DMS153 treated with DMSO at 0.1 percent for 48 hours (cell line): Measurements from ENCODE around the gene CPXM2.

ENCODE experiments used
- DNase-seq: peaks from one replicate; lab custom pipeline; 2025; ENCODE audit not compliant: unreplicated experiment; lab: John Stamatoyannopoulos, UW

CPXM2 gene

DNA sequence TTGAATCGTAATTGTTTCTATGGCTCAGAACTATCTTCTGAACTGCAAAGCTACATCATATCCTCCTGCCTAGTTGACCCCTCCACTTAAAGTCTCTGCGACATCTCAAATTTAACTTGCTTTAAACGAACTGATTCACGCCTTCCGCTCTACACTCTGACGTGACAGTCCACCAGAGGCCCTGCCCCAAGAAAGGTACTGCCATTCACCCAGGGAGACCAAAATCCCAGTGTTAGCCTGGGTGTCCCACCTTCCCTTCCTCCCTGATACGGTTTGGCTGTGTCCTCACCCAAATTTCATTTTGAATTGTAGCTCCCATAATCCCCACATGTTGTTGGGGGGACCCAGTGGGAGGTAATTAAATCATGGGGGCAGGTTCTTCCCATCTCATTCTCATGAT, 90.8 kb downstream of the CPXM2 start:
- no peak for DNase-seq

GRCh38 chr10:123800289-123800688, 91.3 kb downstream of the CPXM2 start:
- DNase-seq = no peak

DNA sequence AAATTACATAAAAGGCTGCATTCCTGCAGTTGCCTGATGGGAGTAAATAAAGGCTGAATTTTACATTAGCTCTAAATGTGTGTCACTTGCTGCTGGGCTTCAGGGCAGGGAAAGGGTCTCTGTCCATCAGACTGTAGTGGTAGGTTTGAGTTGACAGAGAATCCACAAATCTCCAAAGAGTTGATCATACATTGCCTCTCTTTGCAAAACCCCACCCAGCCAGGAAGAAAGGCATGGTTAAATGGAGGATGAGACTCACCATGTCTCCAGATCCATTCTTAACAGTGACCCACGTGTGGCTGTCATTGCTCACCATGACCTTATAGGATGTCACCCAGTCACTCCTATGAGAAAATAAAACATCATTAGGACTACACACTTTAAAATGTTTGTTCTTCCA, 92.8 kb downstream of the CPXM2 start:
- no peak for DNase-seq

- no peak for DNase-seq
Observed at GRCh38 chr10:123797813-123798212, 93.8 kb downstream of the CPXM2 start.

DNA sequence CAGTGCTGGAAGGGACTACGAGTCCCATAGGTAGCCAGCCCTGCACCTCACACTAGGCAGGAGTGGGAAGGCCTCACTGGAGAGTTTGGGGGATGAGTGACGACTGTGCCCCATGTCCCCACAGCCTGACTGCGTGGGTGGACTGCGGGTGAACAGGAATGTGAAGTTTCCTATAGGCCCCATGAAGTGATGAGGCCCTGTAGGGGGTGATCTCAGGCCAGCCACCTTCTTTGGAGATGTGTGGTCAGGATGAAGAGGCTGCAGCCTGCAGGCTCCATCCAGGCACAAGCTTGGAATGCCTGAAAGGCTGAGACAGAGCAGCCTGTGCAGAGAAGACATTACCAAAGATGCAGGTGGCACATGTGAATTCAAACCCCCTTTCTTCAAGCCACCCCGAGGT, 94.9 kb downstream of the CPXM2 start:
- no peak for DNase-seq

DNA sequence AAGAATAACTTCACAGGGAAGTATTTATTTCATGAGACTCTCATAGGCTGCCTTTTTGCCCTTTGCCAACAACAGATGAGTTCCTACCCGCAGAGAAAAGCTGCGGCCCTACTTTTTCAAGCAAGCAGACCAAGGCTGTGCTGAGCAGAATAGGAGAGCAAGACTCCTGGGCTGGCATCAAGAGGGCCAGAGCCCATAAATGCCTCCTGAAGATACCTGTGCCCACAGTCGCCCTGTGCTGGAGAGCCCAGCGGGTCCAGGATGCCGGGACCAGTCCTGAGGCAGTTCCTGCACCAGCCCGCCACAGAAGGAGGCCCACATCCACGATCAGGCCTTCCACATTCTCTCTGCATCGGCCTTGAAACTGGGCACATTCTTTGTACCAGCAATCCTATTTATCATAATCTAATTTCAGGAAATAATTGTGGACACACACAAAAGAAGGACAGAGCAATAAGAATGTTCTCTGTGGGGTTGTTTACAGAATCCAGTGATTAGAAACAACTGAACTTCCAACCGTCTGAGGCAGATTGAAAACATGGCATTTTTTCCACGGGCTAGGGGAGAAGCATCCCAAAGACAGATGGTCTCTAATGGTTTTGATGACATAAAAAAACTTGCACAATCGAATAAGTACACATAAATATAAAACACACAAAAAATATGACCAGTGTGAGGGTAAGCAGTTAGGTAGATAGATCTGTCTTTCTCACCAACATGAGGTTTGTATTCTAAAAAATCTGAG, 95.6 kb downstream of the CPXM2 start:
- no peak for DNase-seq

DNA sequence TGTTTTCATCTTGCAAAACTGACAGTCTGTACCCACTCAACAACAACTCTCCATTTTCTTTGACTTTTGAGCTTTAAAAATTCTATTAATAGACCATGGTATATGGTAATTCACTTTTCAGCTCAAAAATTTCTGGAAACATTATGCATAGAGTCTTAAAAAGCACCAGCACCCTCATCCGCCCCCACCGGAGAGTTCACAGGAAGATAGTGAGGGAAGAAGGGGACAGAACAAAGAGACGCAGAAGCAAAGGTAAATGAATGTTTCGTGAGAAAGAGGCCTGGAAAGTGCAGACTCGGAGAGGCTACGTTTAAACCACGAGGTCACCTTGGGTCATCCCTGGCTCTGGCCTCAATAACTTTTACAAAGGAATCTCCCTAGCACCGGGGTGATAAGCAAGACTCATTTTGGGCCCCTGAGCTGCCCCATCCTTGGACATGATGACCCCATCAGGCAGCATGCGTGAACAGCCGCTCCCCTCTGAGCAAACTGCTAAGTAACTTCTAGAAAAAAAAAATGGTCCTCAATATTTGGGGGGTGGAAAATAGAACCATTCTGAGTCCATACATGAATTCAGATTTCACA, 96.3 kb downstream of the CPXM2 start:
- DNase-seq = no peak

- no peak for DNase-seq
Observed at GRCh38 chr10:123792248-123792978, 99.2 kb downstream of the CPXM2 start.

GRCh38 chr10:123790132-123790885, 101.3 kb downstream of the CPXM2 start:
- DNase-seq = no peak

- no peak for DNase-seq
Observed at GRCh38 chr10:123788981-123789380, 102.6 kb downstream of the CPXM2 start.

DNA sequence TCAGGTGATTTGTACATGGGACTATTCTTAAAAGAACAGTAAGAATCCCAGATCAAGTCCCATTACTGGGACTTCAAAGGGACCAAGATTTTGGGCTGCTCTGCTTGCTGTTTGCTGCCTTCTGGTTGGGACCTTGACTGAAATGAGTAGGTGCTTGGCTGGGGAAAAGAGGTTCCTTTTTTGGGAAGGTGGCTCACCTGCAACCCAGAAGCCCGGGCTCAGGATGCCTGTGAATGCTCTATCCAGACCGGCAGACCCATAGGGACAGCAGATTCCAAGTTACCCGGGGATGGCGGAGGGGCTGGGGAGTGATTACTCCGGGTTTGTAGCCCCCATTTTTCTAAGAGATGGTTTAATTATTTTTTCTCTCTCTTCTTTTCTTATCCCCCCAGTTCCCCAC, 104.0 kb downstream of the CPXM2 start:
- no peak for DNase-seq

- no peak for DNase-seq
Observed at GRCh38 chr10:123786896-123787295, 104.7 kb downstream of the CPXM2 start.

DNA sequence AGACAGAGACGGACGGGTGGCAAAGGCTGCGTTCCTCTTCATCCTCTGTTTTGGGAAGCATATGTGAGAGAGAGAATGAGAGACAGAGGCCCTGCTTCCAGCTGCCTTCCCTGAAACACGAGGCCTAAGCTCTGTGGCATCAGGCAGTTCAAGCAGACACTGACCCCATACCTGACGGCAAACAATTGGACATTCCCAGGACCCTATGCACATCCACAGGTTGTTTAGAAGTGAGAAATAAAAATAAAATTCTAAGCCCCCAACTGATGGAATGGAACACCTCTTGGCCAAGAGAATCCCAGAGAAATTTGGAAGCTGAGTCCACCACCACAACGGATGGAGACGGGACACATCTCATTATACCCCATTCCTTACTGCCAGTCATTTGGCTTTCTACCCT, 105.3 kb downstream of the CPXM2 start:
- DNase-seq = no peak

GRCh38 chr10:123784646-123785045, 107.0 kb downstream of the CPXM2 start:
- no peak for DNase-seq

DNA sequence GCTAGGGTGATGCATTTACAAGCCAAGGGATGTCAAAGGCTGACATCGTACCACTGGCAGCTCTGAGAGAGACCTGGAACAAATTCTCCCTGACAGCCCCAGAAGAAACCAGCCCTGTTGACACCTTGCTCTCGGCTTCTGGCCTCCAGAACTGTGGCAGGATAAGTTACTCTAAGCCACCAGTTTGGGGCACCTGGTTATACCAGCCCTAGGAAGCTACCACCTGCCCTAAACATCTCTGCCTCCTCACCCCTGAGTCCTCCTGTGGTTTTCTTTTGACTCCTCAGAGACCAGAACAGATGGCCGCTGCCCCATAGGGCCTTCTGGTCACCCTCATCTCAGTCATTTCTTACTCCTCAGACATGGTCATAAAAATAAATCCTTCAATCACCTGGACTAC, 107.4 kb downstream of the CPXM2 start:
- DNase-seq = no peak

- no peak for DNase-seq
Observed at GRCh38 chr10:123783296-123783695, 108.3 kb downstream of the CPXM2 start.

DNA sequence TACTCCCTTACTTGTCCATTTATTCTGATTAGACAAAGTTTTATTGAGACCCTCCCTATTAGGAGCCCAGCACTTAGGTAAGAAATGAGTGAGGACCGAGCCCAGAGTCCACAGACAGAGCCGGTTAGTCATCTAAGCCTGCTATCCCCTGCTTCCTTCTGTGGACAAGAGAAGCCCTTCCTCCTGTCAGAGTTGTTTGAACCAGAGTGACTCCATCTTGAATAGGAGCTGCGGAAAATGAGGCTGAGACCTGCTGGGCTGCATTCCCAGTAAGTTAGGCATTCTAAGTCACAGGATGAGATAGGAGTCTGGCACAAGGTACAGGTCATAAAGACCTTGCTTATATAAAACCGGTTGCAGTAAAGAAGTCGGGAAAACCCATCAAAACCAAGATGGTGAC, 109.1 kb downstream of the CPXM2 start:
- no peak for DNase-seq

DNA sequence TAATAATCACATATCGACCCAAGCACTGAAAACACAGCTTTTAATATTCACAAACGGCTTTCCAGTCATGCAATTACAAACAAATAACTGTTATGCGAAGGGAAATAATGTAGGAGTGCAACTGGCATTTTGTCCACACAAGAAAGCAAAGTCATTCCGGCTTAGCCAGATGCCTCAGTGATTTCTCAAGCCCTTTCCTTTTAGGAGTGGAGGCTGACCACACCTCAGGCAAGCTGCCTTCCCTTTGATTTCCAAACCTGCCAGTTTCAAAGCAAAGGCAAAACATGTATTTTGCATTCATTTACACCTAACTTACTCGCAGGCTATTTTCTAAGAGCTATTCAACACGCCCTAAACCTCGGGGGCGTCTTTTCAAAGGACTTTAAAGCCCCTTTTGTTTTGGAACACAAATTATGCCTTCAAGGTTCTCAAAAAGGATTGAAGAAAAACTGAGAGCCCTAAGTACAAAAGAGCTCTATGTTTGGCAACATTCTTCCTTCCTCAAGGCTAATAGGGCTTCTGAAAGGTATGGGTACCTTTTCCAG, 109.6 kb downstream of the CPXM2 start:
- DNase-seq = no peak

- no peak for DNase-seq
Observed at GRCh38 chr10:123781324-123781900, 110.2 kb downstream of the CPXM2 start.

GRCh38 chr10:123778719-123779517, 112.7 kb downstream of the CPXM2 start:
- DNase-seq = no peak
